ENCODE data around the gene MRPS23.

DNA sequence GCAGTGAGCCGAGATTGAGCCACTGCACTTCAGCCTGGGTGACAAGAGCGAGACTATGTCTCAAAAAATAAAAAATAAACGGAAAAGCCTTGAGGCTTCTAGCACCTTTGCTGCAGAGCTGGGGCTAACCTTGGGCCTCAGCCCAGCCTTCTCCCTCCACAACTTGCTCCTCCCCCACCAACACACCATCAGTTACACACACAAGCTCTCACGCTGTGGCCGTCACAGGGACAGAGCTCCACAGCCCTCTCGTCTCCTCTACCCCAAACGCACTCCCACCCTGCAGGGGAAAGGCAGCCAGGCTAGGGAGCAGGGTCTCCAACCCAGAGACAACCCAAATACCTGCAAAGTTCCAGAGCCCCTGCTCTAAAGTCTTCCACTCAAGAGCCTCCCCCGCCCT lies 22.0 kb upstream of the MRPS23 start:
- TF ChIP-seq, protein P1, sequence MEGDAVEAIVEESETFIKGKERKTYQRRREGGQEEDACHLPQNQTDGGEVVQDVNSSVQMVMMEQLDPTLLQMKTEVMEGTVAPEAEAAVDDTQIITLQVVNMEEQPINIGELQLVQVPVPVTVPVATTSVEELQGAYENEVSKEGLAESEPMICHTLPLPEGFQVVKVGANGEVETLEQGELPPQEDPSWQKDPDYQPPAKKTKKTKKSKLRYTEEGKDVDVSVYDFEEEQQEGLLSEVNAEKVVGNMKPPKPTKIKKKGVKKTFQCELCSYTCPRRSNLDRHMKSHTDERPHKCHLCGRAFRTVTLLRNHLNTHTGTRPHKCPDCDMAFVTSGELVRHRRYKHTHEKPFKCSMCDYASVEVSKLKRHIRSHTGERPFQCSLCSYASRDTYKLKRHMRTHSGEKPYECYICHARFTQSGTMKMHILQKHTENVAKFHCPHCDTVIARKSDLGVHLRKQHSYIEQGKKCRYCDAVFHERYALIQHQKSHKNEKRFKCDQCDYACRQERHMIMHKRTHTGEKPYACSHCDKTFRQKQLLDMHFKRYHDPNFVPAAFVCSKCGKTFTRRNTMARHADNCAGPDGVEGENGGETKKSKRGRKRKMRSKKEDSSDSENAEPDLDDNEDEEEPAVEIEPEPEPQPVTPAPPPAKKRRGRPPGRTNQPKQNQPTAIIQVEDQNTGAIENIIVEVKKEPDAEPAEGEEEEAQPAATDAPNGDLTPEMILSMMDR (IDR thresholded peaks at IDR 0.05): no peak
- no peak for TF ChIP-seq POLR2AphosphoS5 (IDR thresholded peaks at IDR 0.05; ENCODE audit: insufficient read depth in 1 of 2, low read depth in 1 of 2)
- TF ChIP-seq POLR2A (IDR thresholded peaks at IDR 0.05): no peak
